ENCODE measurements around the gene SLC2A4. TPM values are rescaled to one million over a fixed set of nuclear protein-coding genes. Genes with fewer than 3 reads are reported as not detected.
A peak's percentile ranks its signal among the peaks of the same experiment; 100 is the strongest.

The SLC2A4 gene
- total RNA-seq, result 146 TPM
- long read RNA-seq, transcript SLC2A4-204 (10 exons, 1,768 nt), result minor isoform, 6 of 124 reads
- long read RNA-seq, transcript SLC2A4-201 (11 exons, 3,426 nt), result major isoform, 85 of 124 reads
- long read RNA-seq, partial matches to known transcripts, result 9 of 124 reads
- long read RNA-seq, other reads (novel, unspliced or antisense), result 24 of 124 reads

- Histone ChIP-seq H3K4me3 (peak within 1 kb of the TSS; percentile 76), H3K27ac (replicated peaks) (peak within 1 kb of the TSS; percentile 95), H3K4me1 (peaks cover 61% of the 10 kb centered on the region), H3K27me3 (ENCODE audit: low read depth) (peaks cover 38% of the 10 kb centered on the region), H3K36me3 (peaks cover 29% of the 10 kb centered on the region), H3K9me3 (replicated peaks) (no peaks in the 10 kb centered on the region)
- intact Hi-C loops (cut with micrococcal nuclease), result no loop called here
- no peak for TF ChIP-seq CTCF (IDR thresholded peaks at IDR 0.05; ENCODE audit: borderline replicate concordance)
- DNase-seq, result peak; percentile 94
Measured at GRCh38 chr17:7281074-7281952, at the start of gene SLC2A4. TSS of gene SLC2A4 (plus strand) at chr17:7281718. CDS start at chr17:7281935, 217 bp downstream.

- peaks cover 51% of the 10 kb centered on the region for H3K4me1 ChIP-seq
- H3K4me3 ChIP-seq, result no peak overlapping the region
- H3K27me3 ChIP-seq (ENCODE audit: low read depth), result no peaks in the 10 kb centered on the region
- no peaks in the 10 kb centered on the region for H3K9me3 ChIP-seq (replicated peaks)
- no peak overlapping the region for H3K27ac ChIP-seq (replicated peaks)
- H3K36me3 ChIP-seq, result peaks cover 55% of the 10 kb centered on the region
- intact Hi-C loops (cut with micrococcal nuclease), result no loop called here
- DNase-seq, result no peak
- TF ChIP-seq CTCF (IDR thresholded peaks at IDR 0.05; ENCODE audit: borderline replicate concordance), result no peak
Measured at GRCh38 chr17:7232114-7232513, 49.4 kb upstream of the SLC2A4 start.

- Histone ChIP-seq H3K4me1 (peaks cover 61% of the 10 kb centered on the region), H3K36me3 (peaks cover 39% of the 10 kb centered on the region), H3K27me3 (ENCODE audit: low read depth) (no peaks in the 10 kb centered on the region), H3K9me3 (replicated peaks) (no peaks in the 10 kb centered on the region), H3K4me3 (peak overlapping the region; percentile 79), H3K27ac (replicated peaks) (peak overlapping the region; percentile 93)
- no peak for DNase-seq
- intact Hi-C loops (cut with micrococcal nuclease), result no loop called here
- no peak for TF ChIP-seq CTCF (IDR thresholded peaks at IDR 0.05; ENCODE audit: borderline replicate concordance)
Measured at GRCh38 chr17:7233701-7234082, 47.8 kb upstream of the SLC2A4 start.

GRCh38 chr17:7234083-7234951 lies 47.2 kb upstream of the SLC2A4 start, which contains the start of gene DVL2:
TSS of gene DVL2 (minus strand) at chr17:7234517. CDS start at chr17:7234262, 255 bp downstream.
- Histone ChIP-seq H3K4me1 (peaks cover 67% of the 10 kb centered on the region), H3K36me3 (peaks cover 33% of the 10 kb centered on the region), H3K27ac (replicated peaks) (peak within 1 kb of the TSS; percentile 93), H3K9me3 (replicated peaks) (no peaks in the 10 kb centered on the region), H3K4me3 (peak within 1 kb of the TSS; percentile 79), H3K27me3 (ENCODE audit: low read depth) (no peaks in the 10 kb centered on the region)
- intact Hi-C loops (cut with micrococcal nuclease), result no loop called here
- DNase-seq, result peak; percentile 96
- no peak for TF ChIP-seq CTCF (IDR thresholded peaks at IDR 0.05; ENCODE audit: borderline replicate concordance)

Measured in left ventricle myocardium inferior (tissue), 1 donor.